CD4-positive, alpha-beta T cell treated with Interleukin-6 for 4 hours (primary cell): ENCODE data around the gene OTOF.
A peak's percentile ranks its signal among the peaks of the same experiment; 100 is the strongest.

ENCODE experiments used
- DNase-seq: peaks from one replicate; pipeline ENCODE4 v3.0.0-alpha.2; 2020; ENCODE audit warnings: mixed read lengths

Gene OTOF

GRCh38 chr2:26477911-26478253 lies at the start of gene OTOF:
Gene OTOF (minus strand): TSS chr2:26478124.
- no peak for DNase-seq

- DNase-seq: no peak
These were observed 48.7 kb upstream of the OTOF start for GRCh38 chr2:26526589-26526988.

DNA sequence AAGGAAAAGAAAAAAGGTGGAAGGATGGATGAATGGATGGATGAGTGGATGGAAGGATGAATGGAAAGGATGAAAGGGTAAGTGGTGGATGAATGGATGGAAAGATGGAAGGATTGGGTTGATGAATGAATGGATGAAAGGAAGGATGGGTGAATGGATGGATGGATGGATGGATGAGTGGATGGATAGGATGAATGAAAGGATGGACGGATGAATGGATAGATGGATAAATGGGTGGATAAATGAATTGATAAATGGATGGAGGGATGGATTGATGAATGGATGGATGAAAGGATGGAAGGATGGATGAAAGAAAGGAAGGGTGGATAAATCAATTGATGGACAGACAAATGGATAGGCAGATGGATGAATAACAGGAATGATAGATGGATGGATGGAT lies 48.2 kb upstream of the OTOF start:
- no peak for DNase-seq

- DNase-seq: no peak
These were observed 45.8 kb upstream of the OTOF start for GRCh38 chr2:26523750-26524149.

GRCh38 chr2:26522751-26523171 lies 44.8 kb upstream of the OTOF start:
- DNase-seq: no peak

GRCh38 chr2:26522325-26522724 lies 44.4 kb upstream of the OTOF start:
- DNase-seq: no peak

GRCh38 chr2:26521913-26522180 lies 43.9 kb upstream of the OTOF start:
- DNase-seq: no peak

GRCh38 chr2:26521054-26521912 lies 43.4 kb upstream of the OTOF start:
- DNase-seq: no peak

DNA sequence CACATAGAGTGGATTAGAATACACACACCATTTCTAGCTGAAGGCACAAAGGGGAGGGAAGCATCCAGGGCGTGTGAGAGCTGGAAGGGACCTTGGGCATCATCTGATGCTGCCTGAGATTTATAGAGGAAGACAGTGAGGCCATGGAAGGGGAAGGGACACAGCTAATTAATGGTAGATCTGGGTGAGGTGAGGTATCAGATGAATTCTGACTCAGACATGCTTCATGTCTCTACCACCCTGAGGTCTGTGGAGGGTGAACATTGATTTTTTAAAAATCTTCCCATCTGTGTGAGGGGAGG lies 42.2 kb upstream of the OTOF start:
- no peak for DNase-seq

GRCh38 chr2:26519396-26520147 lies 41.6 kb upstream of the OTOF start:
- DNase-seq: peak; percentile 53

- DNase-seq: no peak
These were observed 38.9 kb upstream of the OTOF start for GRCh38 chr2:26516781-26517180.

GRCh38 chr2:26516246-26516645 lies 38.3 kb upstream of the OTOF start:
- DNase-seq: no peak

DNA sequence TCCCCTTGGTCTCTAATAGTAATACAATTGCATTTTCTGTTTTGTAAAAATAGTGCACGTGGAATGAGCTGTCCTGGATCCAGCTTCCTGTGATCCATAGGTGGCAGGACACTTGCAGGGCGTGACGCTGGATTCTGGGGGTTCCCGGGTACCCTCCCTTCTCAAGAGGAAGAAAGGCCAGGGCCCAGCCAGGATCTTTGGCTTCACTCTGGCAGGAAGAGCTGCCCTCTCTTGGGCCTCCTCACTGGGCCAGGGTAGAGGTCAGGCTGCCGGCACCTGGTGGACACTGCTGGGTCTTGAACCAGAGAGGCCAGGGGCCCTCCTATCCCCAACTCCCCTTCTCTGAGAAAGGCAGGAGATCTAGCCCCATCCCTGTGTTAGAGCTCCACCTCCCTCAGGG lies 37.8 kb upstream of the OTOF start:
- no peak for DNase-seq

DNA sequence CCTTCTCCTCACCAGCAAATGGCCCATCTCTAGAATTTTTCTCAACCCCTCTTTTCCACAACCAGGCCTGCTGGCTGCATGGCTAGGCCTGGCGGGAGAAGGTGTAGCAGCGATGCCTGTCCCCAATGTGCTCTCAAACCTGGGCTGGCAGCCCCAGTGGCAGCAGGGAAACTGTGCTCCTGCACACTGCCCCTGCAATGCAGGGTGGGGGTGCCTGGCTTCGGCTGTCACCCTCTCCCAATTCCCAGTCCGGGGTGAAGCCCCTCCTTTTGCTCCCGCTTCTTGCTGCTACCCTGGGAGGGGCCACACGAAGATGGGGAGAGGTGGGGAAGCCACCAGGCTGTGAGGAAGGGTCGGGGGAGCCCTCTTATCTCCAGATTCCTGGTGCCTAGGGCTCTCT lies 36.1 kb upstream of the OTOF start:
- DNase-seq: no peak

DNA sequence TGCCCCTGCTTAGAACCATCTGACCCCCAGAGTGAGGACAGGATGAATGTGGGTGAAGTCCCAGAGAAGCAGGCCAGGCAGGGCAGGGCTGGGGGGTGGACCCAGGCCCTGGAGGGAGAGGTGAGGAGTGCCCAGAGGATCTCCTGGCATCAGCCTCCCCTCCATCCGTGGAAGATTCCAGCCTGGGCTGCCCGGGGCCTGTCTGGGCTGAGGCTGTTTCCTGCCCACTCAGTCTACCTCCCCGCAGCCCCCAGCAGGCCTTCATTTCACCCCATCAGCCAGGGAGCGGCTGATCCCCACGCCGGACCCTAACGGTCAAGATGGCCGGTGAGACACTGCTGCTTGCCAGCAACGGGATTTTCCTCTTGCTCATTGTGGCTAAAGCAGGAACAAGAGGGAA lies 35.3 kb upstream of the OTOF start:
- DNase-seq: no peak

DNA sequence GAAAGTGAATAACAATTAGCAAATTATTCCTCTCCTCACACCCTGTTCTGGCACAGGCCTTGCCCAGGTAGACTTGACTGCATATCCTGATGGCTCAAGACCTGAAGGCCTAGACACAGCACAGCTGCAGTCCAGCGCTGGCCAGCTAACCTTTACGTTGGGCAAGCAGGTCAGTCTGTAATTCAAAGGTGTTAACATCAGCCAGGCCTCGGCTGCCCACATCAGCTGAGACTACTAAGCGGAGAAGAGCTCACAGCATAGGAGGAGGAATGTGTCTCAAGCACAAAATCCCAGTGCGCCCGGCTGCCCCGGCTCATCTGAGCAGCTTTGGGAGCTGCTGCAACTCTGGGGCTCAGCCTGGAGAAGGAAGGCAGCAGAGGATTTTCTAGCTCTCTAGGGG lies 33.5 kb upstream of the OTOF start:
- DNase-seq: no peak

DNA sequence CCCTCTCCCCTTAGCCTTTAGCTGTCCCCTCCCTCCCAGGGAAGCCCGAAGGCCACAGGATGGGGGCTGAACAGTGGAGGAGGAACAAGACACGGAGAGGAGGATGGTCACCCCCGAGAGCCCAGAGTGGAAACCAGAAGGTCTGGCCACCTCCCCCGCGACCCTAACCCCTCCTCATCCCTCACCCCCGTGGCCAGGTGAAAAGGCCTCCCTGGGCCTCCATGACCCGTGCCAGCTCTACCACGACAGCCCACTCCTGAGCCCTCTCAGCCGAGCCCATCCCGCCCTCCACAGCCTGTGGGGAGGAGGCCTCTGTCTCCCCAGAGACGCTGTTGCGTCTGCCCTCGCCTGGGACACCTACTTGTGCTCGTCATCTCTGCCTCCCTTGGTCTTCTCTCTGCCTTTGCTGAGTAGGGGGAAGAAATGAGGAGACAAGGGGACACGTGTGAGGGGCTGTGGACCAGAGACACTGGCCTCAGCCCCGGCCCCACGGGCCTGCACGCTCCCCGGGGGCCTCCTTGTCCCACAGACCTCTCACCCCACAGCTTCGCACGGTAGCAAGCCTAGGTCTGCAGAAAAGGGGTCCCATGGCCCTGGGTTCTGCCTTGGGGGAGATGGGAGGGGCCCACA lies 32.5 kb upstream of the OTOF start:
- no peak for DNase-seq

GRCh38 chr2:26509141-26509540 lies 31.2 kb upstream of the OTOF start:
- DNase-seq: no peak

GRCh38 chr2:26507932-26508331 lies 30.0 kb upstream of the OTOF start:
- DNase-seq: no peak

GRCh38 chr2:26507088-26507487 lies 29.2 kb upstream of the OTOF start:
- no peak for DNase-seq

- DNase-seq: no peak
These were observed 28.4 kb upstream of the OTOF start for GRCh38 chr2:26506279-26506678.

- DNase-seq: no peak
These were observed 26.1 kb upstream of the OTOF start for GRCh38 chr2:26504002-26504401.

- DNase-seq: peak; percentile 85
These were observed 25.4 kb upstream of the OTOF start for GRCh38 chr2:26503231-26503880.

DNA sequence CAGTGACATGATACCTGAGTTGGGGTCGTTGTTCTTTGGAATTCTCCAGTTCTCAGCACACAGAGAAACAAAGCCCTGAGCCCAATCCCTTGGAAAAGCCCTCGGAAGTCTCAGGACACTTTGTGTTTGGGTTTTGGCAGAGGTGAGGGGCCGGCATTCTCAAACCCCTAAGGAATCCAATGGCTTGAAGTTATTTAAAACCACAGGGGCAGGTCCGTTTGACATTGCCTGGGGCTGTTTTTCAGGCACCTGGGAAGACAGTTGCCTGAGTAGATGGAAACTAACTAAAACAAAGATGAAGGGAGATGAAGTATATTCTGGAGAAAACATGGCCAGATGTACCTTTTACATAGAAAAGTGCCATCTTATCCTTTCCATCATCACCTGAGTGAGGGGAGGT lies 22.5 kb upstream of the OTOF start:
- DNase-seq: no peak
